K562 (cell line): ENCODE data around the gene SMCO3. TPM values are rescaled to one million over a fixed set of nuclear protein-coding genes. Genes with fewer than 3 reads are reported as not detected.

Experiments used
- ATAC-seq: fragments of 200-7000 bp; cut with Tn5 transposase; 3 replicates; pipeline ENCODE4 v1.9.1; 2020; ENCODE audit warnings: moderate library complexity
- BruUV-seq: library from RNA; stranded (reverse); fragments of 400-500 nt; replicated peaks from 2 replicates; lab custom pipeline; 2021; lab: Mats Ljungman, UMichigan
- CTCF ChIA-PET: fragments of 300-600 bp; formaldehyde crosslinking; extraction: SDS; loops from one replicate; lab custom pipeline; 2021; ENCODE audit warnings: low intra/inter-chr PET ratio; lab: Yijun Ruan, JAX
- POLR2A ChIA-PET: fragments of 300-600, 350-650 bp; sonication (Branson Sonifier 250); formaldehyde crosslinking; extraction: SDS; loops from one replicate; lab custom pipeline; 2021; ENCODE audit warnings: antibody characterized with exemption, inconsistent platforms; lab: Yijun Ruan, JAX
- DNase-seq, 4 experiments: peaks; one replicate each; pipeline versions ENCODE4 v3.0.0 to v3.0.0-alpha.2; 2011 to 2018; ENCODE audit warnings: low spot score in 3 of 4, mixed read lengths in 3 of 4; ENCODE audit errors: extremely low read depth in 1 of 4
- FAIRE-seq: peaks from 2 replicates; lab custom pipeline; 2011; peaks lifted over from hg19 to GRCh38; lab: Jason Lieb, UNC
- H2AFZ ChIP-seq: 2 replicates; pipeline ENCODE4 v1.6.0; 2011; ENCODE audit warnings: low read depth, low read length, control low read depth, inconsistent platforms
- H3K27ac ChIP-seq: fragments of 200-600 bp; 3 replicates; pipeline ENCODE4 v1.8.0; 2011; ENCODE audit warnings: low read depth, mild to moderate bottlenecking, control low read depth, inconsistent platforms, low read length, moderate library complexity, mixed read lengths; ENCODE audit errors: extremely low read depth
- H3K27me3 ChIP-seq, 2 experiments: fragments of 300-600 bp in 1 of 2; 2 replicates in 1 of 2; 3 replicates in 1 of 2; pipeline versions ENCODE4 v1.6.0 to v1.8.0; 2011; ENCODE audit warnings: inconsistent platforms in 2 of 2, low read length in 2 of 2, mild to moderate bottlenecking in 1 of 2, mixed read lengths in 1 of 2, moderate library complexity in 1 of 2; ENCODE audit not compliant: control insufficient read depth in 2 of 2, insufficient read depth in 2 of 2
- H3K36me3 ChIP-seq: fragments of 300-600 bp; 3 replicates; pipeline ENCODE4 v1.8.0; 2011; ENCODE audit warnings: mild to moderate bottlenecking, low read length, inconsistent platforms; ENCODE audit not compliant: control insufficient read depth, insufficient read depth
- H3K4me1 ChIP-seq, 2 experiments: fragments of 200-600 bp in 1 of 2; replicated peaks in 1 of 2; 2 replicates in 1 of 2; 3 replicates in 1 of 2; pipeline versions ENCODE4 v1.5.1 to v1.8.0; 2011; ENCODE audit warnings: inconsistent platforms in 2 of 2, low read length in 2 of 2, mild to moderate bottlenecking in 1 of 2, mixed read lengths in 1 of 2, moderate library complexity in 1 of 2; ENCODE audit not compliant: control insufficient read depth in 2 of 2, insufficient read depth in 2 of 2
- H3K4me2 ChIP-seq: 2 replicates; pipeline ENCODE4 v1.6.1; 2011; ENCODE audit warnings: low read length, control low read depth, inconsistent platforms, mixed read lengths; ENCODE audit not compliant: insufficient read depth
- H3K4me3 ChIP-seq: fragments of 200-600 bp; sonication (generic), shearing (Covaris generic); 2 replicates; pipeline ENCODE4 v1.5.1; 2016; ENCODE audit warnings: control low read depth, inconsistent platforms
- H3K79me2 ChIP-seq: fragments of 200-600 bp; 3 replicates; pipeline ENCODE4 v1.8.0; 2011; ENCODE audit warnings: low read length, inconsistent platforms; ENCODE audit not compliant: control insufficient read depth, insufficient read depth
- H3K9ac ChIP-seq, 2 experiments: 2 replicates each; pipeline versions ENCODE4 v1.6.0 to v1.6.1; 2011; ENCODE audit warnings: low read depth in 2 of 2, low read length in 2 of 2, control low read depth in 1 of 2, inconsistent platforms in 1 of 2, mild to moderate bottlenecking in 1 of 2, mixed read lengths in 1 of 2; ENCODE audit not compliant: insufficient read depth in 1 of 2
- H3K9me1 ChIP-seq: one replicate; pipeline ENCODE4 v1.6.0; 2011; ENCODE audit warnings: inconsistent platforms, mild to moderate bottlenecking, low read length, moderate library complexity; ENCODE audit not compliant: control insufficient read depth, insufficient read depth
- H3K9me3 ChIP-seq: replicated peaks from 2 replicates; pipeline ENCODE4 v1.5.1; 2011; ENCODE audit warnings: low read depth, low read length, inconsistent platforms; ENCODE audit not compliant: control insufficient read depth, insufficient read depth
- H4K20me1 ChIP-seq: replicated peaks from 2 replicates; pipeline ENCODE4 v1.6.1; 2011; ENCODE audit warnings: low read length, inconsistent platforms, mixed read lengths; ENCODE audit not compliant: control insufficient read depth, insufficient read depth
- FOXJ2 ChIP-seq: fragments of 200-800 bp; sonication (Bioruptor generic); IDR thresholded peaks from 2 replicates; pipeline ENCODE4 v1.6.1; 2016; ENCODE audit warnings: missing genetic modification characterization, missing compliant biosample characterization
- HINFP ChIP-seq: fragments of 450-650 bp; conservative IDR thresholded peaks from 2 replicates; pipeline ENCODE4 v1.6.1; 2016; ENCODE audit warnings: missing genetic modification characterization, low read depth, mild to moderate bottlenecking, control low read depth, missing compliant biosample characterization
- HMG20A ChIP-seq: fragments of 450-650 bp; formaldehyde crosslinking; conservative IDR thresholded peaks from 2 replicates; pipeline ENCODE4 v1.4.0; 2020; ENCODE audit warnings: mild to moderate bottlenecking, mixed read lengths
- MXD1 ChIP-seq: fragments of 250-450 bp; sonication (Bioruptor Pico); IDR thresholded peaks from 2 replicates; pipeline ENCODE4 v1.8.0; 2021; ENCODE audit warnings: borderline replicate concordance, mild to moderate bottlenecking, moderate library complexity; ENCODE audit not compliant: poor library complexity, severe bottlenecking
- PRPF4 ChIP-seq: fragments of 200-400 bp; formaldehyde crosslinking; IDR thresholded peaks from one replicate; pipeline ENCODE4 v1.6.1; 2017; ENCODE audit warnings: low read length, low read depth, mild to moderate bottlenecking; ENCODE audit not compliant: insufficient read depth, poor library complexity, severe bottlenecking
- RBM17 ChIP-seq: fragments of 200-400 bp; formaldehyde crosslinking; IDR thresholded peaks from 2 replicates; pipeline ENCODE4 v1.6.1; 2017; ENCODE audit warnings: low read depth, mild to moderate bottlenecking, low read length, borderline replicate concordance
- SMAD1 ChIP-seq: fragments of 150-350 bp; IDR thresholded peaks from 2 replicates; pipeline ENCODE4 v1.6.1; 2014; ENCODE audit warnings: low read length, low read depth; ENCODE audit not compliant: partially characterized antibody
- THAP7 ChIP-seq: fragments of 250-450 bp; sonication (Bioruptor Pico); IDR thresholded peaks from 2 replicates; pipeline ENCODE4 v1.5.0; 2021
- TRIM24 ChIP-seq, 2 experiments: fragments of 450-650 bp; IDR thresholded peaks; 2 replicates each; pipeline ENCODE4 v1.6.1; 2016
- ZNF143 ChIP-seq: sonication (generic); formaldehyde crosslinking; IDR thresholded peaks from 2 replicates; pipeline ENCODE4 v1.9.0; 2022; ENCODE audit warnings: mild to moderate bottlenecking, missing genetic modification reagents
- ZNF311 ChIP-seq: fragments of 250-450 bp; sonication (Bioruptor Pico); IDR thresholded peaks from 2 replicates; pipeline ENCODE4 v1.4.0; 2020; ENCODE audit warnings: mild to moderate bottlenecking, moderate library complexity
- ZNF384 ChIP-seq: IDR thresholded peaks from 2 replicates; pipeline ENCODE4 v1.6.1; 2012; ENCODE audit warnings: low read depth, low read length, improper control_type of control experiment
- ZNF778 ChIP-seq: fragments of 450-650 bp; formaldehyde crosslinking; IDR thresholded peaks from 2 replicates; pipeline ENCODE4 v1.4.0; 2020; ENCODE audit warnings: mild to moderate bottlenecking, moderate library complexity
- ZZZ3 ChIP-seq: fragments of 450-650 bp; IDR thresholded peaks from 2 replicates; pipeline ENCODE4 v1.6.1; 2016; ENCODE audit warnings: antibody characterized with exemption, mild to moderate bottlenecking, moderate library complexity
- WGBS: fragments of 100-300 bp; shearing (Covaris generic); methylation state at CpG from one replicate; pipeline ENCODE4 v1.1.6; 2016; ENCODE audit warnings: low coverage, mixed read lengths; ENCODE audit not compliant: insufficient coverage; ENCODE audit errors: missing lambda C conversion rate; 5-methylcytosine and 5-hydroxymethylcytosine counted together
- in situ Hi-C: fragments of 300-500 bp; cut with MboI; formaldehyde crosslinking; loops from 4 replicates; pipeline ENCODE4 v1.15.0; 2018; ENCODE audit warnings: inconsistent platforms, mixed read lengths
- intact Hi-C: fragments of 100-400 bp; cut with micrococcal nuclease; formaldehyde crosslinking; loops from 2 replicates; pipeline ENCODE4 v1.14.2; 2022
- polyA plus RNA-seq, 8 experiments: library from polyadenylated mRNA; depleted of rRNA in 4 of 8; stranded (reverse) in 5 of 8; unstranded in 3 of 8; fragments of >200 nt; fragmentation: Nextera tagmentation in 2 of 8; fragmentation: Illumina TruSeq in 1 of 8; extraction: Ambion mirVana in 2 of 8; extraction: Trizol in 1 of 8; gene quantifications; 2 replicates each; pipeline versions ENCODE4 v1.2.1 to v1.2.3, GENCODE V29; 2011 to 2014; ENCODE audit warnings: inconsistent platforms in 1 of 8, missing spikeins in 1 of 8
- total RNA-seq, 7 experiments: library from RNA; depleted of rRNA in 6 of 7; stranded (reverse); fragments of >200 nt in 6 of 7; fragmentation: Illumina TruSeq in 2 of 7; extraction: Trizol in 2 of 7; gene quantifications; 2 replicates each; pipeline versions ENCODE4 v1.2.1 to v1.2.3, GENCODE V29; 2011 to 2021; ENCODE audit warnings: low replicate concordance in 1 of 7

Gene SMCO3
- total and polyA plus RNA-seq, 9 of the 15 experiments (the other 6 are each of a cell fraction or from before 2014, with no cell fraction given), result 0.10 to 0.14 TPM; not detected in 7

GRCh38 chr12:14825256-14825655, 11.3 kb upstream of the SMCO3 start:
- ChIA-PET POLR2A (interaction anchor here (0.7 kb wide), 1 partner anchor 161 kb away, joined by 3 read pairs; no protein-coding TSS in a partner anchor), CTCF (no interaction called here)
- DNase-seq (no peak), FAIRE-seq (no peak), ATAC-seq (no peak)
- H3K9me1 ChIP-seq, result no peaks in the 10 kb centered on the region
- H4K20me1 ChIP-seq, result no peaks in the 10 kb centered on the region
- H3K36me3 ChIP-seq, result no peaks in the 10 kb centered on the region
- no peak overlapping the region for H3K9ac ChIP-seq
- intact Hi-C loops, result no loop called here
- no peaks in the 10 kb centered on the region for H3K27me3 ChIP-seq
- no TSS peak for BruUV-seq
- no peaks in the 10 kb centered on the region for H3K79me2 ChIP-seq
- in situ Hi-C loops, result no loop called here
- H3K27ac ChIP-seq, result no peak overlapping the region
- no peak overlapping the region for H3K4me2 ChIP-seq
- no peak for TF ChIP-seq ZZZ3
- TF ChIP-seq HINFP (tag), result no peak
- TF ChIP-seq, all 486 proteins: peak for 0
- Histone ChIP-seq H3K4me1 (no peaks in the 10 kb centered on the region), H3K9me3 (no peaks in the 10 kb centered on the region), H3K4me3 (no peak overlapping the region), H2AFZ (no peak overlapping the region)

GRCh38 chr12:14824012-14824634, 10.1 kb upstream of the SMCO3 start:
- H2AFZ ChIP-seq, result no peak overlapping the region
- no peak overlapping the region for H3K27ac ChIP-seq
- no peak for DNase-seq
- H3K79me2 ChIP-seq, result no peaks in the 10 kb centered on the region
- in situ Hi-C loops, result loop anchor here (25.0 kb wide), 1 partner anchor 1063 kb away; the partner anchor contains the start of gene STRAP
- no peak for ATAC-seq
- H4K20me1 ChIP-seq, result no peaks in the 10 kb centered on the region
- no peak overlapping the region for H3K9ac ChIP-seq
- no TSS peak for BruUV-seq
- no peaks in the 10 kb centered on the region for H3K27me3 ChIP-seq
- intact Hi-C loops, result no loop called here
- H3K4me3 ChIP-seq, result no peak overlapping the region
- FAIRE-seq, result no peak
- H3K4me2 ChIP-seq, result no peak overlapping the region
- no peaks in the 10 kb centered on the region for H3K4me1 ChIP-seq
- TF ChIP-seq PRPF4 (no peak), ZNF384 (no peak), ZNF311 (CRISPR knock-in tag) (no peak), THAP7 (CRISPR knock-in tag) (no peak), ZNF778 (CRISPR knock-in tag) (no peak), TRIM24 (IDR thresholded peaks at IDR 0.05) (no peak), RBM17 (no peak), SMAD1 (no peak), HMG20A (no peak), FOXJ2 (tag) (no peak), ZNF143 (CRISPR knock-in tag) (no peak), MXD1 (CRISPR knock-in tag) (no peak)
- TF ChIP-seq, all 486 proteins: peak for 0
- WGBS, result 7% methylated on average over 1 of the region's 1 CpG
- CTCF ChIA-PET, result interaction anchor here (0.6 kb wide), 1 partner anchor 40 kb away, joined by 3 read pairs; no protein-coding TSS in a partner anchor
- POLR2A ChIA-PET, result no interaction called here
- H3K36me3 ChIP-seq, result no peaks in the 10 kb centered on the region
- H3K9me3 ChIP-seq, result no peaks in the 10 kb centered on the region
- H3K9me1 ChIP-seq, result no peaks in the 10 kb centered on the region
